Endothelial cell of hepatic sinusoid (primary cell): ENCODE results near the gene SH3BP5.

ENCODE experiments used
- in situ Hi-C: cut with HindIII; loops from 2 replicates; pipeline ENCODE4 v1.10.0; 2017; ENCODE audit warnings: low sequenced_read_pairs

The SH3BP5 gene

DNA sequence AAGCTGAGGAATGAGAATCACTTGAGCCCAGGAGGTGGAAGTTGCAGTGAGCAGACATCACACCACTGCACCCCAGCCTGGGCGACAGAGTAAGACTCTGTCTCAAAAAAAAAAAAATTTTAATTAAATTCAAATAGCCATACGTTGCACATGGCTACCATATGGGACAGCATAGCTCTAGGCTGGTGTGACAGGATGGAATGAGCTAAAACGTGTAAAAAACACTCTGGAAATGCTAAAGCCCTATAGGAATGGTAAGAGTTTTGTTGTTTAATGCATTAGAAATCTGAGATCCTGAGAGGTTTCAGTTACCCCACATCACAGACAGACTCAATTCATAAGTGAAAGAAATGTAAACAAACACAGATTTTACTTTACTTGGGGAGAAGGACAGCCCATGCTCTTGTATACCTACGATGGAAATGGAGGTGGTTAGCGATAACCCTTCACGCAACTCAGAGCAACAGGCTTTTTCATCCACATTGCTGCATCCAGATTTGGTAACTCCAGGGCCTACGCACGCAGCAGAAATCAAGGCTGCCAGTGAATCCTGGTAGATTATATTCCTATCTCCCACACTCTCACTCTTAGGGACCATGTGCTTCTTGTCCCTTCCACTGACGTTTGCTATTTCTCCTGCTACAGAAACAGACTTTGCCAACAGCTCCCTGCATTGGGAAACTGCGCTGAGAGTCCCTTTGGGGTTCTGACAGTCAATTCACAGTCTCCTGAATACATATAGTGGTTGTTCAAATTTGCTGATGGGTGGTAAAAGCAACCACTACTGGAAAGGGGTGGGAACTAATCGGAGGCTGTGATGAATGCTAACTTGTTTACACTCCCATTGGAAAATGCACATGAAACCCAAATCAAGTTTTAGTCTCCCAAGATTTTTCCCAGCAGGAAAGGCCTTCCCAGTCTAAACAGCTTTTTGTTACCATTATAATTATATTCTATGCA is 3.1 kb downstream of the SH3BP5 start:
- in situ Hi-C loops = loop anchor here (25.0 kb wide), 1 partner anchor 108 kb away; the partner anchor contains the start of genes EAF1 and METTL6

- in situ Hi-C loops = loop anchor here (25.0 kb wide), 1 partner anchor 109 kb away; the partner anchor contains the start of genes EAF1 and METTL6
Observed at GRCh38 chr3:15327941-15328340, 4.4 kb downstream of the SH3BP5 start.

- in situ Hi-C loops = loop anchor here (25.0 kb wide), 1 partner anchor 111 kb away; the partner anchor contains the start of genes EAF1 and METTL6
Observed at GRCh38 chr3:15326673-15327072, 5.7 kb downstream of the SH3BP5 start.

DNA sequence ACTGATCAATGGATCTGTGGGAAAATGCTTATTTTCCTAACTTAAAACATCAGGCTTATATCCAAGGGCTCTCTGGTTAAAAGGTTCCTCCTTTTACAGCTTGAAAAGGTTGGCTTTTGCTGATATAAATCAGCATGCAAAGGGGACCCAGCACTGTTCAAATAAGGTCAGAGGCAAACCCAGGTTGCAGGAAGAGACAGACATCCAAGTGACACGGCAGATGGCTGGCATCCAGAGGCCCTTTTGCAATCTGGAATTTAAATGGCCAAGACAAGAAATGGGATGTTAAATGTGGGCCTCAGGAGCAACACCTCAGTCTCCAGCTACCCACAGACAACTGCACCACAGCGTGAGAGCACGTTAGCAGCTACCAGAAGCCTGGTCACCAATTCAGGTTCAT is 6.3 kb downstream of the SH3BP5 start:
- in situ Hi-C loops = loop anchor here (25.0 kb wide), 1 partner anchor 111 kb away; the partner anchor contains the start of genes EAF1 and METTL6

- in situ Hi-C loops = loop anchor here (25.0 kb wide), 1 partner anchor 112 kb away; the partner anchor contains the start of genes EAF1 and METTL6
Observed at GRCh38 chr3:15325228-15325627, 7.2 kb downstream of the SH3BP5 start.

DNA sequence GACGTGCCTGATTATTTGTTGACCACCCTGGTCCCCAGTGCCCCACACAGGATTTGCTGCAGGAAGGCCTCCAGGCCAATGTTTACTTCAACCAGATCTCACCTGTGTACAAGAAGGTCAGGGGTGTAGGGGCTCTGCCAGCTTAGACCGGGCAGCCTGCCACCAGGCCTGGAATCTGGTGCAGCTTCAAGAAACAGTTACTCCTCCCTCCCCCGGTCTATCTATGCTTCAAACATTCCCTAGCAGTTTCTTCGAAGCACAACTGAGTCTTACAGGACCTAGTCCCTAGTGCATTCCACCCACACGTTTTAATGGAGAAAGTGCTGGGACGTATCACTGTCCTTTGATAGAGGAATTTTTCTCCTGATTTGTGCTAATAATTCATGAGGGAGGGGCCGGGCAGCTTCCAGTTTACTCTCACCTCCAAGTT is 8.0 kb downstream of the SH3BP5 start:
- in situ Hi-C loops = no loop called here

GRCh38 chr3:15323063-15323462 is 9.3 kb downstream of the SH3BP5 start:
- in situ Hi-C loops = no loop called here

DNA sequence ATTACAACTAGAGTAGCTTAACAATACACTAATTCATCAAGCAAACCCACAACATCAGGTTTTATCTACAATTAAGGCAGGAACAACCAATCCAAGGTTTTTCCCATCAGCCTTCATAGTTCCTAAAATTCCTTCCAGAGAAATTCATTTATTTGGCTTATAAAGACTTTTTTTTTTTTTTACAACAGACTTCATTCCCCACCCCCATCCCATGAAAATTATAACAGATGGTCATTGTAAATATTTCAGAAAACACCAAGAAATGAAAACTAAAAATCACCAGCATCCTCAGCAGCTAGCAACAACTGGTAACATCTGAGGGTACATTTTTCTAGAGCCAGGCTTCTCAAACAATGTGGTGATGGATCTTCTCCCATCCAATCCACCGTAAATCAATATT is 11.0 kb downstream of the SH3BP5 start:
- in situ Hi-C loops = no loop called here

DNA sequence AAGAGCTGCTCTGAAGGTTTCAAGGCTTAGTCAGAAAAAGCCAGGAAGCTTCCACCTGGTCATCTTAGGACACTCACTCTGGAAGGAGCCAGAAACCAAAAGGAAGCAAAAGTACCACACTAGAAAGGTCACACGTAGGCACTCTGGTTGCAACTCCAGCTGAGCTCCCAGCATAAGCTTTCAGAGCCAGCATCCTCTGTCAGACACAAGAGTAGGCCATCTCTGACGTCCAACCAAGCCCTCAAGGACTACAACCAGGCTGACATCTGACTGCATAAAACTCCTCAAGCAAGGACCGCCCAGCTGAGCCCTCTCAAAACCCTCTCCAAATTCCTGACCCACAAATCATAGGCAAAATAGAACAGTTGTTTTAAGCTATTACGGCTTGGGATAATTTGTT is 12.8 kb downstream of the SH3BP5 start:
- in situ Hi-C loops = no loop called here

DNA sequence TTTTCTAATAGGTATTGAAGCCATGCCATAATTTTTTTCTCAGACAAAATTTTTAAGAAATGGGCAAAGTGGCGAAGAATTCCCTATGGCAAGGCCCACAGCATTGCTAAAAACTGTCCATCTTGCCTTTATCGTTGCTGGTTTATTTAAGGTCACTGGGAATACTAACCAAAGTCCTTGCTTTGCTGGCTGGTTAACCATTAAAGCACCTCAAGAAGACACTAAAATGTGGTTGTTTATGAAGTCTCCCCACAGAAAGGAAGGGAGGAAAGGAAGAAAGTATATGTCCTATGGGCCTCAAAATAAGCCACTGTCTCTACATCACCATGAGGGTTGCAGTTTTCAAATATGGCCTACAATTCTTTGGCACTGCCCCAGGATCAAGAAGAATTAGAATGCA is 13.2 kb downstream of the SH3BP5 start:
- in situ Hi-C loops = no loop called here

DNA sequence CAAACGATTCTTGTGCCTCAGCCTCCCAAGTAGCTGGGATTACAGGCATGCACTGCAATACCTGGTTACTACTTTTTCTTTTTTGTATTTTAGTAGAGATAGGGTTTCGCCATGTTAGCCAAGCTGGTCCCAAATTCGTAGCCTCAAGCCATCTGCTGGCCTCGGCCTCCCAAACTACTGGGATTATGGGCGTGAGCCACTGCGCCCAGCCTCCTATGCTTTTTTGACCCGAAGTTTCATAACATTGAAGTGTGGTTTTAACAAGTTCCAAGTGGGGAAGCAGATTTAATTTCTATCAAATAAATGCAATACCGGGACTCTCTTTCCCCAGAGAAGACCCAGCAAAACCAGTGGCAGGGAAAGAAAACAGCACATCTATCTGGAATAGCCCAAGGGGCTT is 13.7 kb downstream of the SH3BP5 start:
- in situ Hi-C loops = no loop called here

GRCh38 chr3:15316998-15317435 is 15.4 kb downstream of the SH3BP5 start:
- in situ Hi-C loops = no loop called here

GRCh38 chr3:15315003-15315402 is 17.4 kb downstream of the SH3BP5 start:
- in situ Hi-C loops = no loop called here

DNA sequence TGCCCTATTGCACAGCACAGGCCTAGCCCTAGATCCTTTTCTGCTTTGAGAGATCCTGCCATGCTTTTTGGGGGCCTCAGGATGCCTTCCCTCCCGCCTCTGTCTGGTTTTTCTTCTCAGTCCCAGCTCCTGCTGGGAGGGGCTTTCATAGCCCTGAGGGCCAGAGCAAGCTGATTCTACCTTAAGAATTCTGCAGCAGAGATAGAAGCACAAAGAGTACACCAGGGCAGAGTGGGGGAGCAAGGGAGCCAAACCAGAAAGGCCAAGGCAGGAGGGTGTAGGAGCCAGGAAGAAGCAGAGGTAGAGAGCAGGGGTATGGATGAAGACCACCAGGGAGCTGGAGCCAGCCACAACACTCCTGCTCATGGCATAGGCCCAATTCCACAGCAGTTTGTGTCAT is 18.1 kb downstream of the SH3BP5 start:
- in situ Hi-C loops = no loop called here

GRCh38 chr3:15313461-15313860 is 18.9 kb downstream of the SH3BP5 start:
- in situ Hi-C loops = no loop called here

GRCh38 chr3:15312550-15312949 is 19.8 kb downstream of the SH3BP5 start:
- in situ Hi-C loops = no loop called here

DNA sequence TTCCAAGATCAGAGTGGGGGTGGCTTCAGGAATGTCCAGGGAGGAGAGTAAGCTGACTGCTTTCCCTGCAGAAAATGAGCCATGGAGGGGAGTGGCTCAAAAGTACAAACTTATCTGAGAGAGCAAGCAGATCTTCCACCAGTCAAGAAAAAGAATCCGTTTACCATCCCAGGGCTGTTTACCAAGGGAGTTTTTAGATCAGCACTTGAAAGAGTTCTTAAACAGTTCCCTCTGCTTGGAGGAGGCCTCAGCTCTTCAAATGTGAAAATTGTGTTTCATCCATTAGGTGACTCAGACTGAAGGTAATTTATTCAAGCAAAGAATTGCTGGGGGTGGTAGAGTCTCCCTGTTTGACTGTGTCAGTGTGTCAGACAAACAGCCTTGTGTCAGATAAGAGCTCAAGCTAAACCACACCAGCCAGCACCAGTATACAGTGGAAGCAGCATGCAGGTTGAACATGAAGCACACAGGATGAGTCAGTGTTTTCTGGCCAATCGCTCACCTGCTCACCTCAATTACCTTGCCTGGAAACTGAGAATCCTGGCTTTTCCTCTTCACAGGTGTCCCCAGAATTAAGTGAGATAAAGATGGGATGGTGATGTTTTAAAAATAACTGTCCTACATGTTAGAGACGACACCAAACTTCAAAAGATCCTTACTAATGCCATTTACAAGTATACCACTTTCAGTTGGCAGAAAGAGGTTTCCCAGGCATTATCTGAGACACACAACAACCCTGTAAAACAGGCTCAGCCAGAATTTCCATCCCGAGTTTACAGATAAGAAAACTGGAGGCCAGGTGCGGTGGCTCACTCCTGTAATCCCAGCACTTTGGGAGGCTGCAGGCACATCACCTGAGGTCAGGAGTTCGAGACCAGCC is 21.7 kb downstream of the SH3BP5 start:
- in situ Hi-C loops = no loop called here

DNA sequence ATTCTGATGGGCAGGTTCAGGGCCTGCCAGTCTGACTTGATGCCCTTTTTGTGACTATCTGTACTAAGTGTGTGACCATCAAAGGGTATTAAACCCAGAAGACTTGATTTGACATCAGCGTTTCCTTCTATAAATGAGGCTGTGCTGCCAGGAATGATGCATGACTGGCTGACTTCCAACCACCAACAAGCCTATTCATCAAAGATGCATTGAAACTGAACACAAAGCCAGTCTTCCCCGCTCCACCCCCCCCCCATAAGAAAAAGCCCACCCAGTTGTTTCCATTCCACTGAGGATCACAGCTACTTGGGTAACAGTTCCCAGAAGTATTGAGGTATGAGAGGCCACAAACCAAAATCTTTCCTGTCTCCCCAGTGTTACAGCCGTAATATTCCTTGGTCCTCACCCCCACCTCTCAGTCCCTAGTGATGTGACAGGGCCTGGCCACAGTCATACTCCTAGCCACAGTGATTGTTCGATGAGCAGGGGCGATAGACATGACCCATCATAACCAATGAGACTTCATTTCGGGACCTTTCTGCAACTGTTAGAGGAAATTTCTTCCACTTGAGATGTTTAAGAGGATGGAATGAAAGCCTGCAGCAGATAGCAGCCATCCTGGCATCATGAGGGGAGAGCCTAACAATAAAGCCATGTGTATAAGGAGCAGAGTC is 22.6 kb downstream of the SH3BP5 start:
- in situ Hi-C loops = loop anchor here (5.0 kb wide), 1 partner anchor 42 kb away; no protein-coding TSS in a partner anchor

GRCh38 chr3:15307580-15307979 is 24.8 kb downstream of the SH3BP5 start:
- in situ Hi-C loops = loop anchor here (5.0 kb wide), 1 partner anchor 40 kb away; no protein-coding TSS in a partner anchor

DNA sequence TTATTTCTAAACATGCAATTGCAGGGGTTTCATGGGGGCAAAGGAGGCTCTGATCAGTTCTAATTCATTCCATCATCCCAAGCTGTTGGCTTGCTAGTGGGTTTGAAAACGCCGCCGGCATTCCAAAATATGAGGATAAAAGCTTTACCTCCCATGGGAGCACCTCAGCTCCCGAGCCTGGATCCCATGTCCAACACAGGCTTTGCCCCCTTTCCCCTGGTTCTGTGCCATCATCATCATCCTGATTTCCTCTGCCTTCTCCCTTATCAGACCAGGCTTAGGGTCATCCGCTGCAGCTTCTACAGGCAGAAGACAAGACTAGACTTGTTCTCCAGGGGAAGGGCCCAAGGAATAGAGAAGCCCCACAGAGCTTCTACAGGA is 25.4 kb downstream of the SH3BP5 start:
- in situ Hi-C loops = loop anchor here (5.0 kb wide), 1 partner anchor 40 kb away; no protein-coding TSS in a partner anchor
